ENCODE data around the gene ARHGEF11. TPM values are rescaled to one million over a fixed set of nuclear protein-coding genes. Genes with fewer than 3 reads are reported as not detected.
A peak's percentile ranks its signal among the peaks of the same experiment; 100 is the strongest.

ARHGEF11 gene
- total and polyA plus RNA-seq, 7 donors: 7.0 to 22.8 (median 19.9) TPM

DNA sequence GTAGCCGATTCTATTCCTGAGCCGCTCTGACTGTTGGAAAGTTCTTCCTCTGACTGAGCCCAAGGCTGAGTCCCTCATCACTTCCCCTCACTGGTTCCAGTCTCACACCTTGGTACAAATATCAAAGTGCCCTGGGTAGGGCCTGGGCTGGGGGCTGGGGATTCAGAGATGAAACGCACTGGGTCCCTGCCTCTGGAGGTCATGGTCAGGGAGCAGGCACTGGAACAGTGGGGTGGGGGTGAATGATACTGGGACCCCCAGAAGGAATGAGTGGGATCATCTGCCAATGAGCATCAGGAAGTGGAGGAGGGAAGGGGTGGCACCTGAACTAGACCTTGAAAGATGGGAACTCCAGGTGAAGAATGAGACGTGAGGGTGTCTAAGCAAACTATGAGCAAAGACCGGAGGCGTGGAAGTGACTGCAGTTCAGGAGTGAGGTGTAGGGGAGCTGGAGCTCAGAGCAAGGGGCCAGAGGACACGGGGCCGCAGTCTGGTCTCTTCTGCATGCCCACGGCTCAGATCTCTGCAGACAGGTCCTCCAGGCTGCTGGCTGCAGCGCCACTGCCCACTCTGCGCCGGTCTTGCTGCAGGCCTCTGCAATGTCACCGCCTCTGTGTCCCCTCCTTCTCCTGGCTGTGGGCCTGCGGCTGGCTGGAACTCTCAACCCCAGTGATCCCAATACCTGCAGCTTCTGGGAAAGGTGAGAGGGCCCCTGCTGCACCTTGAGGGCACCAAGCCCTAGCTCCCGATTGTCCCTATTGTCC, 142.0 kb downstream of the ARHGEF11 start:
- Histone ChIP-seq H3K9me3 (no peaks in the 10 kb centered on the region), H3K4me1 (peaks cover 17% of the 10 kb centered on the region), H3K27me3 (ENCODE audit: insufficient read depth in 3 of 3, low read length in 2 of 3) (peaks cover 0 to 30% (median 0%) of the 10 kb centered on the region in 3 donors), H3K27ac (no peak overlapping the region), H3K36me3 (ENCODE audit: insufficient read depth in 1 of 2, low read depth in 1 of 2) (peaks cover 0 to 8% of the 10 kb centered on the region in 2 donors), H3K4me3 (no peak overlapping the region)
- no peak for TF ChIP-seq CTCF (IDR thresholded peaks at IDR 0.05)
- DNase-seq (peak in 1 of 2 donors; percentile 42), ATAC-seq (no peak)
- intact Hi-C loops (cut with DNase I): no loop called here
- 76 to 79% (median 76%) methylated on average over 14 to 15 of the region's 15 CpGs for WGBS, 3 donors

GRCh38 chr1:156901966-156902915, 143.3 kb downstream of the ARHGEF11 start:
- ATAC-seq (no peak), DNase-seq (peak in 1 of 2 donors; percentile 41)
- 53 to 56% (median 54%) methylated on average over 22 of the region's 23 CpGs for WGBS, 3 donors
- H3K9me3 ChIP-seq: no peaks in the 10 kb centered on the region
- peaks cover 0 to 20% (median 0%) of the 10 kb centered on the region in 3 donors for H3K27me3 ChIP-seq (ENCODE audit: insufficient read depth in 3 of 3, low read length in 2 of 3)
- H3K4me1 ChIP-seq: peaks cover 17% of the 10 kb centered on the region
- no peak overlapping the region for H3K4me3 ChIP-seq
- H3K36me3 ChIP-seq (ENCODE audit: insufficient read depth in 1 of 2, low read depth in 1 of 2): peaks cover 0 to 6% of the 10 kb centered on the region in 2 donors
- H3K27ac ChIP-seq: no peak overlapping the region
- no peak for TF ChIP-seq CTCF (IDR thresholded peaks at IDR 0.05)
- intact Hi-C loops (cut with DNase I): no loop called here

- Histone ChIP-seq H3K4me1 (peaks cover 17% of the 10 kb centered on the region), H3K27me3 (ENCODE audit: insufficient read depth in 3 of 3, low read length in 2 of 3) (peaks cover 0 to 17% (median 0%) of the 10 kb centered on the region in 3 donors), H3K27ac (no peak overlapping the region)
These were observed 144.0 kb downstream of the ARHGEF11 start for GRCh38 chr1:156901590-156901900.

More at GRCh38 chr1:156901590-156901900, 144.0 kb downstream of the ARHGEF11 start:
- Histone ChIP-seq H3K9me3 (no peaks in the 10 kb centered on the region), H3K4me3 (no peak overlapping the region), H3K36me3 (ENCODE audit: insufficient read depth in 1 of 2, low read depth in 1 of 2) (no peaks in the 10 kb centered on the region)
- DNase-seq (peak in 1 of 2 donors; percentile 39), ATAC-seq (no peak)
- TF ChIP-seq CTCF (IDR thresholded peaks at IDR 0.05): no peak
- WGBS, 3 donors: 67 to 90% (median 90%) methylated on average over 3 to 4 of the region's 4 CpGs
- intact Hi-C loops (cut with DNase I): no loop called here

Measured in psoas muscle (tissue), 8 donors.